Muscle layer of duodenum (tissue), 2 donors: ENCODE data around the gene MRPS14.

Experiments
- H3K27ac ChIP-seq: one replicate; pipeline ENCODE4 v1.7.0; 2013; ENCODE audit warnings: mild to moderate bottlenecking, low read length
- H3K27me3 ChIP-seq: one replicate; pipeline ENCODE4 v1.7.0; 2013; ENCODE audit warnings: low read depth, mild to moderate bottlenecking, control low read depth, low read length
- H3K36me3 ChIP-seq, 2 donors: one replicate each; pipeline ENCODE4 v1.7.0; 2013; ENCODE audit warnings: low read length in 2 of 2, control low read depth in 1 of 2, mild to moderate bottlenecking in 1 of 2; ENCODE audit not compliant: insufficient read depth in 2 of 2, control insufficient read depth in 1 of 2
- H3K4me1 ChIP-seq, 2 donors: one replicate each; pipeline ENCODE4 v1.7.0; 2013; ENCODE audit warnings: low read length in 2 of 2, mild to moderate bottlenecking in 2 of 2, control low read depth in 1 of 2, moderate library complexity in 1 of 2; ENCODE audit not compliant: insufficient read depth in 2 of 2, control insufficient read depth in 1 of 2
- H3K4me3 ChIP-seq, 2 donors: one replicate each; pipeline ENCODE4 v1.7.0; 2013; ENCODE audit warnings: low read length in 2 of 2, low read depth in 1 of 2, mild to moderate bottlenecking in 1 of 2
- H3K9me3 ChIP-seq, 2 donors: one replicate each; pipeline ENCODE4 v1.7.0; 2013; ENCODE audit warnings: low read length in 2 of 2, control low read depth in 1 of 2, mild to moderate bottlenecking in 1 of 2; ENCODE audit not compliant: control insufficient read depth in 1 of 2
- donor health status: healthy.

The MRPS14 gene

DNA sequence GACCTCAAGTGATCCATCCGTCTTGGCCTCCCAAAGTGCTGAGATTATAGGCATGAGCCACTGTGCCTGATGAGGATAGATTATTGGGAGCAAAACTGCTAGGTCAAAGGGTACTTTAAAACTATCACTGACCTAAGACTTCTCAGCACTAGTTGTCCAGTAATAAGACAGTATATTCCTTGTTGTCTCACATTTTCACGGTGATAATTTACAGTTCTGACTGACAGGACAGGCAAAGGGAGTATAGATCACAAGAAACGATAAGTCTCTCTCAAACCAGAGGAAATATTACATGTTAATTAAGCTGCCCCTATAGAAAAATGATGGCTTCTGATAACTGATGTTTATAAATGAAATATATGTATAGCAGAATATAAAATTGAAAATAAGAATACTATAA is 3.7 kb downstream of the MRPS14 start:
- Histone ChIP-seq H3K4me1 (peaks cover 0 to 11% of the 10 kb centered on the region in 2 donors), H3K36me3 (peaks cover 16 to 40% of the 10 kb centered on the region in 2 donors), H3K4me3 (no peak overlapping the region), H3K27ac (no peak overlapping the region), H3K9me3 (no peaks in the 10 kb centered on the region), H3K27me3 (no peaks in the 10 kb centered on the region)

DNA sequence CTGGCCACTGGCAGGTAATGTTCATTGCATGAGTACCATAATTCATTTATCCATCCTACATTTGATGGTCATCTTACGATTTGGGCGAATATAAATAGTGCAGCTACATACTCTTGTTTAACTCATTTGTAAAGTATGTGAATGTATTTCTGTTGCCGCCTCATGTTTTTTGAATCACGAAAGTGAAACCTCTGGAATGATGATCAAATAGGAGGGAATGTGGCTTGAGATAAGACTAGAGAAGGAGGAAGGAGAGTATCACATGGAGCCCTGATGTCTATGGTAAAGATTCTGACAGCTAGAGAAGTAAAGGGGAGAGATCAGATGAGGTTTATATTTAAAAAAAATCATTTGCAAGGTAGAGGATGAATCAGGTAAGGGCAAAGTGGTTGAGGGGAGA is 8.0 kb downstream of the MRPS14 start:
- peaks cover 45 to 83% of the 10 kb centered on the region in 2 donors for H3K36me3 ChIP-seq
- no peak overlapping the region for H3K4me3 ChIP-seq
- H3K27me3 ChIP-seq: no peaks in the 10 kb centered on the region
- H3K27ac ChIP-seq: no peak overlapping the region
- no peaks in the 10 kb centered on the region for H3K9me3 ChIP-seq
- no peaks in the 10 kb centered on the region for H3K4me1 ChIP-seq

DNA sequence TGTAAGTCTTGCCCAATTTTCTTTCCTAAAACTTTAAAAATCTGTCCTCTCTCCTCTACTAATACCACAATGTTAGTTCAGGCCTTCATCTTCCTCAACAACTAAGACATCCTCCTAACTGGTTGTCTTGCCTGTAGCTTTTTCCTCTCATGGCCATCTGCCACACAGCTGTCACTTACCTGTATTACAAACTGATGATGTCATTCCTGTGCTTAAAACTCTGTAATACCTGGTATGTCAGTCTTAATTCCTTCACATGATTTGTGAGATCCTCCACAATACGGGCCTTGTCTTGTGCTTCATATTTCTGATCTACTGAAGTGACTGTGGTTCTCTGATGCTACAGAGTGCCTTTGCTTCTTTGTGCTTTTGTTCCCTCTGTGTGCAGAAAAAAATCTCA is 9.8 kb downstream of the MRPS14 start:
- no peaks in the 10 kb centered on the region for H3K9me3 ChIP-seq
- no peaks in the 10 kb centered on the region for H3K4me1 ChIP-seq
- H3K4me3 ChIP-seq: no peak overlapping the region
- H3K27ac ChIP-seq: no peak overlapping the region
- peaks cover 51 to 93% of the 10 kb centered on the region in 2 donors for H3K36me3 ChIP-seq
- H3K27me3 ChIP-seq: no peaks in the 10 kb centered on the region

DNA sequence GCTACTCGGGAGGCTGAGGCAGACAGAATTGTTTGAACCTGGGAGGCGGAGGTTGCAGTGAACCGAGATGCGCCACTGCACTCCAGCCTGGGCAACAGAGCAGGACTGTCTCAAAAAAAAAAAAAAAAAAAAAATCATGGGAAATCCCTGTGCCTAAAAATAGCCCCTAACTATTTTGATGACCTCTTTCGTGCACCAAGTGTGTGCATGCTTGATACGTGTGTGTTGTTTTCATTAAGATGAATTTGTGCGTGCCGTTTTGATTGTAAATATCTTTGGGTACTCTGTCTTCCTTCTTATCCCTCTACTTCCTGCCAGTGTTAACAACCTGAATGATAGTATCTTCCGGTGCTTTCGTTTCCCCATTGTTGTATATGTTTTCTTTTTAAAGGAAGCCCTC is 13.7 kb downstream of the MRPS14 start:
- H3K36me3 ChIP-seq: peaks cover 63 to 65% of the 10 kb centered on the region in 2 donors
- H3K27me3 ChIP-seq: no peaks in the 10 kb centered on the region
- H3K27ac ChIP-seq: no peak overlapping the region
- no peak overlapping the region for H3K4me3 ChIP-seq
- no peaks in the 10 kb centered on the region for H3K4me1 ChIP-seq
- H3K9me3 ChIP-seq: no peaks in the 10 kb centered on the region

- H3K4me3 ChIP-seq: no peak overlapping the region
- H3K27me3 ChIP-seq: no peaks in the 10 kb centered on the region
- H3K27ac ChIP-seq: no peak overlapping the region
- H3K36me3 ChIP-seq: peaks cover 22 to 34% of the 10 kb centered on the region in 2 donors
- H3K9me3 ChIP-seq: no peaks in the 10 kb centered on the region
- H3K4me1 ChIP-seq: peaks cover 4 to 20% of the 10 kb centered on the region in 2 donors
Measured at GRCh38 chr1:175005085-175005783, 18.0 kb downstream of the MRPS14 start.

DNA sequence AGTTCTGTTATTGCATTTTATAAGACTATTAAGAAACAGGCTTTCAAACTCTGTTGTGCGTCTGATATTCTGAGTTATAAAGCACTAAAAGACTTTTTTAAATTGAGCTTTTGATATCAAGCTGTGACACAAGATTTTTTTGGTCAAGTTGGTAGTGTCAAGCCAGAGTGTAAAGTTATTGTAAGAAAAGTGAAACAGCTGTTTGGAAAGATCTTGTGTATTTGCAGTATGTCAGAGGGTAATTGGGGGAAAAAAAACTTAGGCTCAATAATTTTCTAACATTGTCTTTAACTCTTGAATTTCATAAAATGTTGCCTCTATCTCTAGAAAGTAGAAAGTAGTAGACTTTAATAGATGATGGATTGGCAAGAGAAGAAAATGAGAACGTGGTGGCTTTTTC is 19.7 kb downstream of the MRPS14 start:
- Histone ChIP-seq H3K27ac (no peak overlapping the region), H3K4me1 (peaks cover 4 to 20% of the 10 kb centered on the region in 2 donors), H3K9me3 (no peaks in the 10 kb centered on the region), H3K4me3 (no peak overlapping the region), H3K27me3 (no peaks in the 10 kb centered on the region), H3K36me3 (peaks cover 21 to 28% of the 10 kb centered on the region in 2 donors)

- Histone ChIP-seq H3K27ac (no peak overlapping the region), H3K4me3 (no peak overlapping the region), H3K27me3 (no peaks in the 10 kb centered on the region), H3K9me3 (no peaks in the 10 kb centered on the region), H3K4me1 (peaks cover 4 to 20% of the 10 kb centered on the region in 2 donors), H3K36me3 (peaks cover 16 to 26% of the 10 kb centered on the region in 2 donors)
Measured at GRCh38 chr1:175002910-175003517, 20.2 kb downstream of the MRPS14 start.

GRCh38 chr1:175000697-175001187 is 22.5 kb downstream of the MRPS14 start:
- H3K36me3 ChIP-seq: peaks cover 6 to 10% of the 10 kb centered on the region in 2 donors
- H3K9me3 ChIP-seq: no peaks in the 10 kb centered on the region
- H3K27me3 ChIP-seq: no peaks in the 10 kb centered on the region
- peaks cover 4 to 20% of the 10 kb centered on the region in 2 donors for H3K4me1 ChIP-seq
- peak overlapping the region; percentile 90 to 98 for H3K4me3 ChIP-seq
- H3K27ac ChIP-seq: peak overlapping the region; percentile 71

- peak within 1 kb of the TSS; percentile 98 for H3K27ac ChIP-seq
- H3K4me3 ChIP-seq: peak within 1 kb of the TSS; percentile 90 to 98
- peaks cover 4 to 20% of the 10 kb centered on the region in 2 donors for H3K4me1 ChIP-seq
- H3K36me3 ChIP-seq: peaks cover 2 to 8% of the 10 kb centered on the region in 2 donors
- no peaks in the 10 kb centered on the region for H3K9me3 ChIP-seq
- no peaks in the 10 kb centered on the region for H3K27me3 ChIP-seq
Measured at GRCh38 chr1:174999936-175000696, 23.1 kb downstream of the MRPS14 start, which contains the start of gene CACYBP. CACYBP (plus strand) TSS chr1:174999947; CDS start chr1:175000181, 234 bp downstream.

- Histone ChIP-seq H3K9me3 (no peaks in the 10 kb centered on the region), H3K4me1 (peaks cover 4 to 20% of the 10 kb centered on the region in 2 donors)
Measured at GRCh38 chr1:174999216-174999935, 23.8 kb downstream of the MRPS14 start.

More at GRCh38 chr1:174999216-174999935, 23.8 kb downstream of the MRPS14 start:
- no peaks in the 10 kb centered on the region for H3K27me3 ChIP-seq
- H3K27ac ChIP-seq: peak overlapping the region; percentile 98
- peaks cover 0 to 8% of the 10 kb centered on the region in 2 donors for H3K36me3 ChIP-seq
- peak overlapping the region; percentile 77 to 98 for H3K4me3 ChIP-seq
